Keratinocyte (primary cell): ENCODE data around the gene GRM7.

ENCODE experiments used
- EZH2 ChIP-seq: IDR thresholded peaks from one replicate; pipeline ENCODE4 v1.6.1; 2012; ENCODE audit warnings: inconsistent platforms, mild to moderate bottlenecking, low read length, moderate library complexity
- TF ChIP-seq, protein P1 (sequence below), 3 experiments: IDR thresholded peaks in 1 of 3; conservative IDR thresholded peaks in 1 of 3; optimal IDR thresholded peaks in 1 of 3; 2 replicates in 2 of 3; 3 replicates in 1 of 3; pipeline versions ENCODE3 to v1.5.1; 2011; ENCODE audit warnings: low read length in 3 of 3, mild to moderate bottlenecking in 3 of 3, moderate library complexity in 2 of 3, control low read depth in 1 of 3, inconsistent platforms in 1 of 3; ENCODE audit not compliant: insufficient read depth in 2 of 3; ENCODE audit errors: extremely low read depth in 1 of 3

DNA sequence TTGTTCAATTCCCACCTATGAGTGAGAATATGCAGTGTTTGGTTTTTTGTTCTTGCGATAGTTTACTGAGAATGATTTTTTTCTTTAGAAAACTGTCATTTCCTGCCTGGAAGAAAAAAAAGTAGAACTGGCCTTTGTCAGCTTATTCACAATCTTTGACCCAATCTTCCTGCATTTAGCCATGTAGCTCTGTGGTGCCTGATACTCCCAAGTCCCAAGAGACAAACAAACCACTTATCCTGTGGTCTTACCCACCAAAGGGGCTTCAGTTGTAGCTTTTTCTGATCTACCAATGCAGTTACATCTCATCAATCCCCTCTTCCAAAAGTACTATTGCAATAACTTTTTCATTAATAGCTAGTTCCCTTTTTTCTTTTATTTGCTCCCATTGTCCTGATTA is 444.6 kb downstream of the GRM7 start:
- TF ChIP-seq, protein P1, sequence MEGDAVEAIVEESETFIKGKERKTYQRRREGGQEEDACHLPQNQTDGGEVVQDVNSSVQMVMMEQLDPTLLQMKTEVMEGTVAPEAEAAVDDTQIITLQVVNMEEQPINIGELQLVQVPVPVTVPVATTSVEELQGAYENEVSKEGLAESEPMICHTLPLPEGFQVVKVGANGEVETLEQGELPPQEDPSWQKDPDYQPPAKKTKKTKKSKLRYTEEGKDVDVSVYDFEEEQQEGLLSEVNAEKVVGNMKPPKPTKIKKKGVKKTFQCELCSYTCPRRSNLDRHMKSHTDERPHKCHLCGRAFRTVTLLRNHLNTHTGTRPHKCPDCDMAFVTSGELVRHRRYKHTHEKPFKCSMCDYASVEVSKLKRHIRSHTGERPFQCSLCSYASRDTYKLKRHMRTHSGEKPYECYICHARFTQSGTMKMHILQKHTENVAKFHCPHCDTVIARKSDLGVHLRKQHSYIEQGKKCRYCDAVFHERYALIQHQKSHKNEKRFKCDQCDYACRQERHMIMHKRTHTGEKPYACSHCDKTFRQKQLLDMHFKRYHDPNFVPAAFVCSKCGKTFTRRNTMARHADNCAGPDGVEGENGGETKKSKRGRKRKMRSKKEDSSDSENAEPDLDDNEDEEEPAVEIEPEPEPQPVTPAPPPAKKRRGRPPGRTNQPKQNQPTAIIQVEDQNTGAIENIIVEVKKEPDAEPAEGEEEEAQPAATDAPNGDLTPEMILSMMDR (optimal IDR thresholded peaks at IDR 0.05 in 1 of 3, IDR thresholded peaks at IDR 0.05 in 1 of 3, conservative IDR thresholded peaks at IDR 0.05 in 1 of 3; ENCODE audit: extremely low read depth in 1 of 3, insufficient read depth in 2 of 3, low read length in 3 of 3), result no peak
- TF ChIP-seq EZH2, result no peak
